ENCODE measurements around the gene WDR13. TPM values are rescaled to one million over a fixed set of nuclear protein-coding genes. Genes with fewer than 3 reads are reported as not detected.

WDR13 gene
- total and polyA plus RNA-seq, 12 donors: 121 to 352 (median 159) TPM

Other genes starting within 250 kb of the WDR13 start
- gene SSX3, start 240.8 kb upstream of the WDR13 start, total RNA-seq: not detected
- not detected for gene SSX3, start 240.8 kb upstream of the WDR13 start, polyA plus RNA-seq
- gene SSX4, start 214.0 kb upstream of the WDR13 start, total RNA-seq: not detected
- not detected for gene SSX4, start 214.0 kb upstream of the WDR13 start, polyA plus RNA-seq
- not detected for gene SSX4B, start 185.5 kb upstream of the WDR13 start, total RNA-seq
- gene SSX4B, start 185.5 kb upstream of the WDR13 start, polyA plus RNA-seq: not detected
- 1 to 10 TPM in 7 of 10 donors, under 1 TPM in 3; 0.64 to 5.3 (median 1.7) TPM for gene SLC38A5, start 127.2 kb upstream of the WDR13 start, total RNA-seq
- 10 to 100 TPM in 1 of 2 donors, 1 to 10 TPM in 1; 2.6 to 15.4 TPM for gene SLC38A5, start 127.2 kb upstream of the WDR13 start, polyA plus RNA-seq
- 10 to 100 TPM; 11.6 to 22.8 (median 12.9) TPM for gene FTSJ1, start 121.3 kb upstream of the WDR13 start, total RNA-seq
- gene FTSJ1, start 121.3 kb upstream of the WDR13 start, polyA plus RNA-seq: 10 to 100 TPM; 25.2 to 46.1 TPM
- gene PORCN, start 88.5 kb upstream of the WDR13 start, total RNA-seq: 10 to 100 TPM in 9 of 10 donors, 1 to 10 TPM in 1; 9.9 to 16.1 (median 13.0) TPM
- 10 to 100 TPM; 12.7 to 26.7 TPM for gene PORCN, start 88.5 kb upstream of the WDR13 start, polyA plus RNA-seq
- 10 to 100 TPM; 35.1 to 76.0 (median 54.2) TPM for gene EBP, start 75.7 kb upstream of the WDR13 start, total RNA-seq
- gene EBP, start 75.7 kb upstream of the WDR13 start, polyA plus RNA-seq: 100 to 1,000 TPM in 1 of 2 donors, 10 to 100 TPM in 1; 96.9 to 128 TPM
- 10 to 100 TPM; 14.7 to 22.6 (median 18.7) TPM for gene TBC1D25, start 57.8 kb upstream of the WDR13 start, total RNA-seq
- 10 to 100 TPM in 1 of 2 donors, 1 to 10 TPM in 1; 6.1 to 11.1 TPM for gene TBC1D25, start 57.8 kb upstream of the WDR13 start, polyA plus RNA-seq
- gene RBM3, start 23.0 kb upstream of the WDR13 start, total RNA-seq: 100 to 1,000 TPM in 8 of 10 donors, 10 to 100 TPM in 2; 60.0 to 204 (median 111) TPM
- gene RBM3, start 23.0 kb upstream of the WDR13 start, polyA plus RNA-seq: 100 to 1,000 TPM in 1 of 2 donors, 10 to 100 TPM in 1; 99.6 to 127 TPM
- gene WAS, start 86.3 kb downstream of the WDR13 start, total RNA-seq: 10 to 100 TPM in 1 of 10 donors, 1 to 10 TPM in 8, under 1 TPM in 1; 0.86 to 14.3 (median 1.7) TPM
- 1 to 10 TPM; 1.9 TPM for gene WAS, start 86.3 kb downstream of the WDR13 start, polyA plus RNA-seq
- gene SUV39H1, start 99.2 kb downstream of the WDR13 start, total RNA-seq: 1 to 10 TPM; 2.2 to 5.6 (median 3.1) TPM
- 1 to 10 TPM; 1.4 to 4.6 TPM for gene SUV39H1, start 99.2 kb downstream of the WDR13 start, polyA plus RNA-seq
- gene GLOD5, start 164.3 kb downstream of the WDR13 start, total RNA-seq: not detected
- gene GLOD5, start 164.3 kb downstream of the WDR13 start, polyA plus RNA-seq: not detected
- under 1 TPM in 2 of 10 donors, not detected in 8; 0.23 to 0.25 TPM for gene GATA1, start 189.1 kb downstream of the WDR13 start, total RNA-seq
- gene GATA1, start 189.1 kb downstream of the WDR13 start, polyA plus RNA-seq: under 1 TPM in 1 of 2 donors, not detected in 1; 0.07 TPM
- gene HDAC6, start 204.6 kb downstream of the WDR13 start, total RNA-seq: 10 to 100 TPM; 28.4 to 45.6 (median 32.3) TPM
- gene HDAC6, start 204.6 kb downstream of the WDR13 start, polyA plus RNA-seq: 100 to 1,000 TPM in 1 of 2 donors, 10 to 100 TPM in 1; 31.7 to 102 TPM
- gene ERAS, start 229.0 kb downstream of the WDR13 start, total RNA-seq: not detected
- gene ERAS, start 229.0 kb downstream of the WDR13 start, polyA plus RNA-seq: under 1 TPM in 1 of 2 donors, not detected in 1; 0.04 TPM
- under 1 TPM in 5 of 10 donors, not detected in 5; 0.36 to 0.78 (median 0.39) TPM for gene PCSK1N, start 238.1 kb downstream of the WDR13 start, total RNA-seq
- under 1 TPM in 1 of 2 donors, not detected in 1; 0.03 TPM for gene PCSK1N, start 238.1 kb downstream of the WDR13 start, polyA plus RNA-seq

All from heart right ventricle (tissue), 12 donors.